ENCODE results near the gene SHROOM2.

Gene SHROOM2

GRCh38 chrX:9888953-9889470 lies 102.8 kb downstream of the SHROOM2 start (continued):
- TF ChIP-seq ZNF280D (tag by site-specific recombination; IDR thresholded peaks at IDR 0.05) (no peak), HIC1 (tag by site-specific recombination; IDR thresholded peaks at IDR 0.05) (no peak), ZNF768 (tag by site-specific recombination; IDR thresholded peaks at IDR 0.05) (no peak), ZNF26 (tag by site-specific recombination; IDR thresholded peaks at IDR 0.05) (no peak)

- no peak overlapping the region for H3K4me3 ChIP-seq (ENCODE audit: low read depth, low read length)
- ChIA-PET POLR2A (no interaction called here), CTCF (no interaction called here)
- no peak overlapping the region for H3K27ac ChIP-seq (ENCODE audit: extremely low read depth, low read depth, low read length)
- H3K4me1 ChIP-seq (ENCODE audit: control insufficient read depth, insufficient read depth, low read length), result no peaks in the 10 kb centered on the region
- peaks cover 0 to 17% of the 10 kb centered on the region in 2 experiments; a peak in 1 of 3 replicates for H3K36me3 ChIP-seq (ENCODE audit: control insufficient read depth in 2 of 2, insufficient read depth in 1 of 2, low read length in 2 of 2)
- no peaks in the 10 kb centered on the region for H3K9me3 ChIP-seq (ENCODE audit: control insufficient read depth, insufficient read depth, low read depth, low read length)
- TF ChIP-seq ZXDB (tag by site-specific recombination; IDR thresholded peaks at IDR 0.05) (no peak), ZNF747 (tag by site-specific recombination; IDR thresholded peaks at IDR 0.05) (no peak), ZNF670 (tag by site-specific recombination; IDR thresholded peaks at IDR 0.05; ENCODE audit: low read depth) (no peak), PATZ1 (tag by site-specific recombination; IDR thresholded peaks at IDR 0.05) (no peak), BCL6B (tag by site-specific recombination; IDR thresholded peaks at IDR 0.05) (no peak), ZBTB7A (tag by site-specific recombination; IDR thresholded peaks at IDR 0.05; ENCODE audit: low read depth) (no peak), ZNF266 (tag by site-specific recombination; IDR thresholded peaks at IDR 0.05; ENCODE audit: low read depth) (no peak), ZSCAN5A (tag by site-specific recombination; IDR thresholded peaks at IDR 0.05) (no peak), ZNF121 (tag by site-specific recombination; IDR thresholded peaks at IDR 0.05) (no peak)
Observed at GRCh38 chrX:9890681-9891091, 104.5 kb downstream of the SHROOM2 start.

Measured in HEK293 (cell line).